Stimulated activated CD4-positive, alpha-beta T cell treated with anti-CD3 and anti-CD28 coated beads, TNF-alpha, amount 100 ng/mL, for 4 hours (primary cell): ENCODE results near the gene NDUFS6.
"Not testable (repeated sequence)": the region's sequence is repeated elsewhere in the genome, so short reads cannot be mapped to it uniquely, and the experiment has no call there.

Experiments
- DNase-seq, 3 experiments: peaks; one replicate each; pipeline ENCODE4 v3.0.0-alpha.2; 2020; ENCODE audit warnings: low read depth in 3 of 3

The NDUFS6 gene

GRCh38 chr5:1833264-1834021, 32.2 kb downstream of the NDUFS6 start:
- no peak for DNase-seq

- DNase-seq, result no peak
These were observed 32.9 kb downstream of the NDUFS6 start for GRCh38 chr5:1834022-1834551.

- no peak for DNase-seq
These were observed 33.7 kb downstream of the NDUFS6 start for GRCh38 chr5:1834721-1835429.

- no peak for DNase-seq
These were observed 34.2 kb downstream of the NDUFS6 start for GRCh38 chr5:1835431-1835830.

GRCh38 chr5:1836176-1836890, 35.1 kb downstream of the NDUFS6 start:
- no peak for DNase-seq

GRCh38 chr5:1836891-1837880, 36.0 kb downstream of the NDUFS6 start:
- DNase-seq, result no peak

GRCh38 chr5:1838013-1838412, 36.8 kb downstream of the NDUFS6 start:
- no peak for DNase-seq

GRCh38 chr5:1840071-1840547, 38.9 kb downstream of the NDUFS6 start:
- no peak for DNase-seq

GRCh38 chr5:1840741-1841521, 39.7 kb downstream of the NDUFS6 start:
- DNase-seq, result no peak

GRCh38 chr5:1842004-1842819, 41.0 kb downstream of the NDUFS6 start:
- no peak for DNase-seq

- not testable (repeated sequence) for DNase-seq
These were observed 42.6 kb downstream of the NDUFS6 start for GRCh38 chr5:1843761-1844160.

- no peak for DNase-seq
These were observed 43.7 kb downstream of the NDUFS6 start for GRCh38 chr5:1844708-1845436.

- DNase-seq, result no peak
These were observed 44.5 kb downstream of the NDUFS6 start for GRCh38 chr5:1845696-1846095.

- DNase-seq, result no peak
These were observed 45.4 kb downstream of the NDUFS6 start for GRCh38 chr5:1846583-1846982.

GRCh38 chr5:1847056-1847455, 45.8 kb downstream of the NDUFS6 start:
- DNase-seq, result no peak

- DNase-seq, result no peak
These were observed 46.4 kb downstream of the NDUFS6 start for GRCh38 chr5:1847611-1848010.

- no peak for DNase-seq
These were observed 49.3 kb downstream of the NDUFS6 start for GRCh38 chr5:1850324-1851154.
